Activated CD4-positive, CD25-positive, alpha-beta regulatory T cell treated with anti-CD3 and anti-CD28 coated beads, Interleukin-2, amount 50 U/mL, for 16 hours (primary cell): ENCODE measurements around the gene RARG.
"Not testable (repeated sequence)": the region's sequence is repeated elsewhere in the genome, so short reads cannot be mapped to it uniquely, and the experiment has no call there.

ENCODE experiments used
- DNase-seq: peaks from one replicate; pipeline ENCODE4 v3.0.0-alpha.2; 2020; ENCODE audit warnings: low read depth, low spot score

Gene RARG

GRCh38 chr12:53170876-53171724 lies 60.9 kb downstream of the RARG start:
- no peak for DNase-seq

GRCh38 chr12:53170215-53170614 lies 61.8 kb downstream of the RARG start:
- no peak for DNase-seq

DNA sequence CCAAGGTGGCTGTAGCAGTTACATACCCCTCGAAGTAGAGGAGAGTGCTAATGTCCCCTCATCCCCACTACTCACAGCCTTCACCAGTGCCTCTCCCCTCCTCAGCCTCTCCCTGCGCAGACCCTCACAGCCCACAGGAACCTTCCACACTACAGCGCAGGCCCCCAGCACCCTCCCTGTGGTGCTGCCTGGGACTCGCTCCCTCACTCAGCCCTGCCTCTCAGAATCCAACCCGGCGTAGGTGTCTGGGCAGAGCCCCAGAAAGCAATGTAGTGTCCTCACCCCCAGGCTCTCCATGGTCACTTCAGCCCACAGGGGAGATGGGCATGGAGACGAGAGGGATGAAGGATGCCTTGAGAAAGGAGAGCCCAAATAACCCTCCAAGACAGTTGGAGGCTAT lies 62.4 kb downstream of the RARG start:
- DNase-seq, result no peak

DNA sequence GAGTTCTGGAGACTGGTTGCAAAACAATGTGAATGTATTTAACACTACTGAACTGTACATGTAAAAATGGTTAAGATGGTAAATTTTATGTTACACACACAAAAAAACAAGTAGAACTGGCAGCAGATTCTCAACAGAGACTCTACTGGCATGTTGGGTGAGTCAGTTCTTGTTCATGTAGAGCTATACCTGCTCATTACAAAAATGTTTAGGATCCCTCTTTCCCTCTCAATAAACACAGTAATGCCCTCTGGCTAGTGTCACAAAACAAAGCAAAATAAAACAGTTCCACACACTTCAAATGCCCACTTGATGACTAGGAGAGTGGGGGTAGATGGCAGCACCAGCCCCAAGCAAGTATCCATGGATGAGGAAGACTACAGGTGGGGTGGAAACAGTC lies 65.2 kb downstream of the RARG start:
- no peak for DNase-seq

- not testable (repeated sequence) for DNase-seq
Observed at GRCh38 chr12:53163008-53163407, 69.0 kb downstream of the RARG start.

- DNase-seq, result no peak
Observed at GRCh38 chr12:53161119-53161911, 70.7 kb downstream of the RARG start.

DNA sequence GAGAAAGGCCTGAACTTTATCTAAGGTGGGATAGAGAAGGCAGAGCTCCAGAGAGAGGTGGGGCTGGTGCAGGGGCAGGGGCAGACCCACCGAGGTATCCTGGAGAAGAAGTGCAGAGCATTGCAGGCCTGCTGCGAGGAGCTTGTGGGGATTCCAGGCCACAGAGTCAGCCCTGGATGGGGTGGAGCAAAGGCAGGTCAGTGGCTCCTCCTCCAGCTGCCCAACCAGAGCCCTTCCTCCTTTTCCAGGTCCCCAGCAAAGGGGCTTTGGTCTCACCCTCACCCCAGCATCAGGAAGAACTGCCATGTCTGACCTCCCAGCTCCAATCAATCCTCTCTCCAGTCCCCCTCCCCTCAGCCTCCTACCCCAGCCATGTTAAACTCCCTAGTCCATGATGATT lies 71.3 kb downstream of the RARG start:
- no peak for DNase-seq
